Pancreas (tissue), 10 donors: ENCODE results near the gene WNT11. TPM values are rescaled to one million over a fixed set of nuclear protein-coding genes. Genes with fewer than 3 reads are reported as not detected.

Experiments used
- ATAC-seq, 4 donors: fragments of 200-7000 bp; cut with Tn5 transposase; one replicate each; pipeline versions ENCODE4 v1.8.0 to v1.9.1; 2020; ENCODE audit warnings: mild to moderate bottlenecking in 4 of 4, moderate library complexity in 4 of 4
- DNase-seq, 6 donors: peaks; one replicate each; pipeline ENCODE4 v3.0.0-alpha.2; 2020
- FAIRE-seq: peaks from 2 replicates; lab custom pipeline; 2012; peaks lifted over from hg19 to GRCh38; lab: Jason Lieb, UNC
- H3K27ac ChIP-seq, 4 donors: fragments of 200-600 bp; sonication (generic); 1 replicate in 3 of 4; 2 replicates in 1 of 4; pipeline versions ENCODE4 v1.5.0 to v1.8.0; 2020
- H3K27me3 ChIP-seq, 4 donors: fragments of 200-600 bp; one replicate each; pipeline ENCODE4 v1.8.0; 2021
- H3K36me3 ChIP-seq, 3 donors: fragments of 200-600 bp; sonication (generic) in 1 of 3; one replicate each; pipeline versions ENCODE4 v1.5.0 to v1.8.0; 2020 to 2021
- H3K4me1 ChIP-seq, 3 donors: fragments of 200-600 bp; one replicate each; pipeline ENCODE4 v1.8.0; 2021
- H3K4me3 ChIP-seq, 4 donors: fragments of 200-600 bp; sonication (generic) in 2 of 4; one replicate each; pipeline versions ENCODE4 v1.5.0 to v1.8.0; 2020 to 2021
- H3K9me3 ChIP-seq, 4 donors: fragments of 200-600 bp; one replicate each; pipeline ENCODE4 v1.8.0; 2021
- CTCF ChIP-seq, 4 donors: fragments of 200-600 bp; sonication (generic) in 3 of 4; IDR thresholded peaks; one replicate each; pipeline versions ENCODE4 v1.5.0 to v1.8.0; 2021; ENCODE audit warnings: antibody characterized with exemption in 4 of 4
- WGBS, 2 donors: extraction: QIAGEN DNeasy Blood & Tissue Kit; methylation state at CpG; one replicate each; pipeline ENCODE4 v1.1.7; 2013; 5-methylcytosine and 5-hydroxymethylcytosine counted together
- intact Hi-C, 3 donors: fragments of 100-400 bp; cut with DNase I; formaldehyde crosslinking; loops; one replicate each; pipeline versions ENCODE4 v1.11.1 to v1.14.2; 2022
- polyA plus RNA-seq, 2 donors: library from polyadenylated mRNA; stranded (reverse); fragments of 200-250 nt; gene quantifications; one replicate each; pipeline ENCODE4 v1.2.3, GENCODE V29; 2013
- total RNA-seq, 6 donors: library from RNA; stranded (reverse); fragmentation: NEBNext Ultra II Directional in 4 of 6; extraction: Animal tissue kit (Norgen Biotek cat#: 25700) in 4 of 6; gene quantifications; one replicate each; pipeline versions ENCODE4 v1.2.1 to v1.2.4, GENCODE V29; 2021 to 2023
- donor health status: healthy with polysubstance abuse.
- donor health status: DM: no; HTN: no; CAD: no; lungs with moderate emphysema.
- donor health status: DM: no; HTN: no; CAD: no.
- donor health status: control.
- donor health status: control.
- donor health status: Bipolar disorder and iron deficiency.
- donor health status: DM: yes; HTN: yes; CAD: no.
- donor health status: DM: no; HTN: no; CAD: no.
- donor health status: DM: no; HTN: no; CAD: no.
- donor health status: DM: yes; HTN: yes; CAD: no.

WNT11 gene
- total and polyA plus RNA-seq, 8 donors, result 2.6 to 30.5 (median 6.2) TPM

- FAIRE-seq, result no peak
- ATAC-seq, result peak; percentile 47 to 61 (median 59)
- DNase-seq, result peak in 1 of 6 donors; percentile 84
- Histone ChIP-seq H3K9me3 (no peaks in the 10 kb centered on the region), H3K4me1 (no peaks in the 10 kb centered on the region), H3K27me3 (no peaks in the 10 kb centered on the region), H3K27ac (peak overlapping the region; percentile 26 to 66 (median 58)), H3K4me3 (peak overlapping the region; percentile 50 to 81 (median 63)), H3K36me3 (no peaks in the 10 kb centered on the region)
- WGBS, 2 donors, result 8% methylated on average over 36 to 44 of the region's 44 CpGs
- intact Hi-C loops, result no loop called here
- TF ChIP-seq CTCF (IDR thresholded peaks at IDR 0.05), result no peak
These were observed 30.0 kb upstream of the WNT11 start for GRCh38 chr11:76236092-76236999.

GRCh38 chr11:76235233-76236091 is 29.2 kb upstream of the WNT11 start:
- no peaks in the 10 kb centered on the region for H3K9me3 ChIP-seq
- no peaks in the 10 kb centered on the region for H3K36me3 ChIP-seq
- H3K27ac ChIP-seq, result peak overlapping the region; percentile 26 to 66 (median 58)
- no peak for TF ChIP-seq CTCF (IDR thresholded peaks at IDR 0.05)
- no peaks in the 10 kb centered on the region for H3K27me3 ChIP-seq
- no peaks in the 10 kb centered on the region for H3K4me1 ChIP-seq
- peak; percentile 80 to 96 (median 90) for DNase-seq
- H3K4me3 ChIP-seq, result peak overlapping the region; percentile 50 to 81 (median 63)
- WGBS, 2 donors, result 0 to 1% methylated on average over 65 of the region's 65 CpGs
- ATAC-seq, result peak; percentile 79 to 85 (median 81)
- intact Hi-C loops, result no loop called here
- FAIRE-seq, result no peak

GRCh38 chr11:76234416-76235232 is 28.3 kb upstream of the WNT11 start:
- H3K36me3 ChIP-seq, result no peaks in the 10 kb centered on the region
- FAIRE-seq, result no peak
- WGBS, 2 donors, result 22 to 26% methylated on average over 38 of the region's 38 CpGs
- DNase-seq, result peak; percentile 20 to 75 (median 48)
- peak overlapping the region; percentile 26 to 66 (median 58) for H3K27ac ChIP-seq
- ATAC-seq, result peak in 2 of 4 donors; percentile 18 to 43
- H3K9me3 ChIP-seq, result no peaks in the 10 kb centered on the region
- TF ChIP-seq CTCF (IDR thresholded peaks at IDR 0.05), result no peak
- no peaks in the 10 kb centered on the region for H3K27me3 ChIP-seq
- intact Hi-C loops, result no loop called here
- no peaks in the 10 kb centered on the region for H3K4me1 ChIP-seq
- H3K4me3 ChIP-seq, result peak overlapping the region; percentile 50 to 81 (median 63)

GRCh38 chr11:76234021-76234415 is 27.7 kb upstream of the WNT11 start:
- FAIRE-seq, result no peak
- H3K4me3 ChIP-seq, result no peak overlapping the region
- no peaks in the 10 kb centered on the region for H3K27me3 ChIP-seq
- no peaks in the 10 kb centered on the region for H3K9me3 ChIP-seq
- peak in 2 of 6 donors; percentile 45 to 70 for DNase-seq
- ATAC-seq, result no peak
- no peaks in the 10 kb centered on the region for H3K36me3 ChIP-seq
- H3K4me1 ChIP-seq, result no peaks in the 10 kb centered on the region
- intact Hi-C loops, result no loop called here
- TF ChIP-seq CTCF (IDR thresholded peaks at IDR 0.05), result no peak
- 82 to 89% methylated on average over 8 of the region's 8 CpGs for whole genome bisulfite sequencing, 2 donors
- peak overlapping the region in 1 of 4 donors; percentile 60 for H3K27ac ChIP-seq
